Mammary epithelial cell (primary cell): ENCODE data around the gene WTIP.

Experiments
- CTCF ChIP-seq, 2 donors: IDR thresholded peaks in 1 of 2; conservative IDR thresholded peaks in 1 of 2; 2 replicates each; pipeline ENCODE4 v1.5.1; 2011 to 2012; ENCODE audit warnings: inconsistent platforms in 2 of 2, low read length in 2 of 2, mild to moderate bottlenecking in 2 of 2, control low read depth in 1 of 2, low read depth in 1 of 2; ENCODE audit not compliant: insufficient read depth in 1 of 2; ENCODE audit errors: extremely low read depth in 1 of 2
- EZH2 ChIP-seq: IDR thresholded peaks from 2 replicates; pipeline ENCODE4 v1.6.1; 2012; ENCODE audit warnings: low read length, inconsistent platforms, borderline replicate concordance

DNA sequence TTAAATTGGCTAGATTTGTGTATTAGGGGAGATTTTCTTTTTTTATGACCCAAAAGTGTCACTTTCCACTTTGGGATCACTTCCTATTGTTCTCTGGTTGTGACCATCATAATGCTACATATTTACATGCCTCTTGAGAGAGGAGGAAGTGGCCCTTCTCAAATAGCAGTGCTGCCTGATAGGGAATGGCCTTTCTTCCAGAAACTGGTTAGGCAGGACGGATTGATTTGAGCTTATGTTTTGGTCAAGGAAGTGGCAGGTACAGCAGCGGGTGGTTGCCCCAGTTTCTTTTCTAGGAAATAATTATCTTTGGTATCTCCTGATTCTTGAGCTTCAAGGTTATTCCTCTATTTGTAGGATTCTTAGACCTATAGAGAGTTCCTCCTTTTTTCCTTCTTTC is 21.9 kb upstream of the WTIP start:
- TF ChIP-seq CTCF (conservative IDR thresholded peaks at IDR 0.05 in 1 of 2, IDR thresholded peaks at IDR 0.05 in 1 of 2; ENCODE audit: extremely low read depth in 1 of 2, insufficient read depth in 1 of 2, low read depth in 1 of 2, low read length in 2 of 2), result no peak
- TF ChIP-seq EZH2, result no peak
